ENCODE data around the gene PRKN.

DNA sequence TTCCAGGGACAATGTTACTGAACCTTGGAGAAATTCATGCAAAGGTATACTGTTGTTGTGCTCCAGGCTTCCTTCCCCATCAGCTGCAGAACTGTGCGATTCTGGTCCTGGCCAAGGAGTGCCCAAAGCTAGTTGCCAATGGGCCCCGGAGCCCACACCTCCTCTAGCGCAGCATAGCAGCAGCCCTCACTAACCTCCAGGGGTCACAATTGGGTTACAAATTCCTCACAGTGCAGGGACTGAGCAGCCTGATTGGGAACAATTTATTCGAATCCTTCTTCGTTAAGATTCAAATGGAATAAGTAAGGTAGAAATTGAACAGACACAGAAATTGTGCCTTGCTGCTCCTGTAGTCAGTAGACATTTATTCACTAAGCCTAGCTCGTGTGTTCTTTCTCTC lies 284.9 kb downstream of the PRKN start:
- TF ChIP-seq POLR2A (IDR thresholded peaks at IDR 0.05) = no peak
- TF ChIP-seq CTCF (IDR thresholded peaks at IDR 0.05) = peak in 3 of 5 experiments; percentile 14 to 30 (median 23)
- TF ChIP-seq POLR2AphosphoS5 (IDR thresholded peaks at IDR 0.05) = no peak
